Keratinocyte (primary cell): Measurements from ENCODE around the gene LHFPL2.

Experiments
- CTCF ChIP-seq, 3 experiments: IDR thresholded peaks in 1 of 3; conservative IDR thresholded peaks in 1 of 3; optimal IDR thresholded peaks in 1 of 3; 2 replicates in 2 of 3; 3 replicates in 1 of 3; pipeline versions ENCODE3 to v1.5.1; 2011; ENCODE audit warnings: low read length in 3 of 3, mild to moderate bottlenecking in 3 of 3, moderate library complexity in 2 of 3, control low read depth in 1 of 3, inconsistent platforms in 1 of 3; ENCODE audit not compliant: insufficient read depth in 2 of 3; ENCODE audit errors: extremely low read depth in 1 of 3
- EZH2 ChIP-seq: IDR thresholded peaks from one replicate; pipeline ENCODE4 v1.6.1; 2012; ENCODE audit warnings: inconsistent platforms, mild to moderate bottlenecking, low read length, moderate library complexity

GRCh38 chr5:78591972-78592700, 56.4 kb downstream of the LHFPL2 start:
- TF ChIP-seq CTCF (optimal IDR thresholded peaks at IDR 0.05 in 1 of 3, IDR thresholded peaks at IDR 0.05 in 1 of 3, conservative IDR thresholded peaks at IDR 0.05 in 1 of 3; ENCODE audit: extremely low read depth in 1 of 3, insufficient read depth in 2 of 3, low read length in 3 of 3) (no peak), EZH2 (no peak)
